AG04449 (cell line): ENCODE results near the gene ABHD11.

Experiments used
- CTCF ChIA-PET: fragments of 350-600 bp; formaldehyde crosslinking; extraction: SDS; loops from one replicate; lab custom pipeline; 2021; ENCODE audit warnings: antibody characterized with exemption; lab: Yijun Ruan, JAX
- POLR2A ChIA-PET: fragments of 400-600, 350-600 bp; formaldehyde crosslinking; extraction: SDS; loops from one replicate; lab custom pipeline; 2020; ENCODE audit warnings: antibody characterized with exemption, inconsistent platforms; lab: Yijun Ruan, JAX
- DNase-seq: peaks from one replicate; pipeline ENCODE4 v3.0.0-alpha.2; 2010; ENCODE audit warnings: low read depth, low spot score
- H3K4me3 ChIP-seq: 2 replicates; pipeline ENCODE4 v1.5.1; 2011; ENCODE audit warnings: low read depth, mild to moderate bottlenecking, control low read depth, low read length
- TF ChIP-seq, protein P1 (sequence below): IDR thresholded peaks from one replicate; pipeline ENCODE4 v1.5.1; 2011; ENCODE audit warnings: mild to moderate bottlenecking, moderate library complexity, low read length, control low read depth, inconsistent platforms; ENCODE audit not compliant: insufficient read depth; ENCODE audit errors: missing control alignments

Gene ABHD11

DNA sequence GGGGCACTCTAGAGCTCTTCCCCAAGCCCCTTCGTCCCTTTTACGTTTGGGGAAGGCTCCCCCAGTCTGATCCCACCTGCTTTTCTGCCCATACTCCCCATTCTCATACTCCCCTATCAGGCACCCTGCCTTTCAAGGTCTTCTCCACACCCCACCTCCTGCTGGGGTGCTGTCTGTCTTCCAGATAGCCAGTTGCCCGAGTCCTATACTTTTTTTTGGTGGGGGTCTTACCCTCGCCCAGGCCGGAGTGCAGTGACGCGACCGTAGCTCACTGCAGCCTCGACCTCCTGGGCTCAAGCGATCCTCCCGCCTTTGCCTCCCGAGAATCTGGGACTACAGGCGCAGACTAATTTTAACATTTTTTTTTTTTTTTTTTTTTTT is 775 bp upstream of the ABHD11 start:
- ChIA-PET POLR2A (interaction anchor here (0.5 to 1.2 kb wide), 2 partner anchors 8 to 179 kb away, joined by 3 to 4 read pairs; no protein-coding TSS in a partner anchor), CTCF (interaction anchor here (0.6 to 16.0 kb wide), 5 partner anchors 15 to 134 kb away, joined by 3 to 231 read pairs (median 3); no protein-coding TSS in a partner anchor)
- DNase-seq: no peak
- peak overlapping the region; percentile 93 for H3K4me3 ChIP-seq
- TF ChIP-seq, protein P1, sequence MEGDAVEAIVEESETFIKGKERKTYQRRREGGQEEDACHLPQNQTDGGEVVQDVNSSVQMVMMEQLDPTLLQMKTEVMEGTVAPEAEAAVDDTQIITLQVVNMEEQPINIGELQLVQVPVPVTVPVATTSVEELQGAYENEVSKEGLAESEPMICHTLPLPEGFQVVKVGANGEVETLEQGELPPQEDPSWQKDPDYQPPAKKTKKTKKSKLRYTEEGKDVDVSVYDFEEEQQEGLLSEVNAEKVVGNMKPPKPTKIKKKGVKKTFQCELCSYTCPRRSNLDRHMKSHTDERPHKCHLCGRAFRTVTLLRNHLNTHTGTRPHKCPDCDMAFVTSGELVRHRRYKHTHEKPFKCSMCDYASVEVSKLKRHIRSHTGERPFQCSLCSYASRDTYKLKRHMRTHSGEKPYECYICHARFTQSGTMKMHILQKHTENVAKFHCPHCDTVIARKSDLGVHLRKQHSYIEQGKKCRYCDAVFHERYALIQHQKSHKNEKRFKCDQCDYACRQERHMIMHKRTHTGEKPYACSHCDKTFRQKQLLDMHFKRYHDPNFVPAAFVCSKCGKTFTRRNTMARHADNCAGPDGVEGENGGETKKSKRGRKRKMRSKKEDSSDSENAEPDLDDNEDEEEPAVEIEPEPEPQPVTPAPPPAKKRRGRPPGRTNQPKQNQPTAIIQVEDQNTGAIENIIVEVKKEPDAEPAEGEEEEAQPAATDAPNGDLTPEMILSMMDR: no peak

DNA sequence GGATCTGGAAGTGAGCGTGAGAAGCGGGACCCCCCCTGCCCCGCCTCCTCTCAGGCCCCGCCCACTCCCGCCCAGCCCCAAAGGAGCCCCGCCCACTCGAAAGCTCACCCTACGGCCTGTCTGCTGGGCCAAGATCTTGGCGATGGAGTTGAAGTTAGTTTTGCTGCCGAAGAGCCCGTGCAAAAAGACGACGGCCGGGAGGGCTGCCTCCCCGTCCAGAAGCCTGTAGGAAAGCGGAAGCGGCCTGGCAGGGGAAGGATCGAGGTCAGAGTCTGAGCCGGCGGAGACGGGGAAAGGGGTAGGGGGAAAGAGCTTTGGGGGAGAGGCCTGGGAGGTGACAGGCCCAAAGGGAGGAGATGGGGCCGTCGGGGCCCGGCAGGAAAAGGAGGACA is 386 bp downstream of the ABHD11 start:
- H3K4me3 ChIP-seq: peak overlapping the region; percentile 93
- POLR2A ChIA-PET: interaction anchor here (1.0 to 1.4 kb wide), 3 partner anchors 39 to 111 kb away, joined by 3 to 4 read pairs (median 4); no protein-coding TSS in a partner anchor
- TF ChIP-seq, protein P1: no peak
- CTCF ChIA-PET: interaction anchor here (0.8 to 16.0 kb wide), 7 partner anchors 9 to 133 kb away, joined by 3 to 231 read pairs (median 9); no protein-coding TSS in a partner anchor
- no peak for DNase-seq

DNA sequence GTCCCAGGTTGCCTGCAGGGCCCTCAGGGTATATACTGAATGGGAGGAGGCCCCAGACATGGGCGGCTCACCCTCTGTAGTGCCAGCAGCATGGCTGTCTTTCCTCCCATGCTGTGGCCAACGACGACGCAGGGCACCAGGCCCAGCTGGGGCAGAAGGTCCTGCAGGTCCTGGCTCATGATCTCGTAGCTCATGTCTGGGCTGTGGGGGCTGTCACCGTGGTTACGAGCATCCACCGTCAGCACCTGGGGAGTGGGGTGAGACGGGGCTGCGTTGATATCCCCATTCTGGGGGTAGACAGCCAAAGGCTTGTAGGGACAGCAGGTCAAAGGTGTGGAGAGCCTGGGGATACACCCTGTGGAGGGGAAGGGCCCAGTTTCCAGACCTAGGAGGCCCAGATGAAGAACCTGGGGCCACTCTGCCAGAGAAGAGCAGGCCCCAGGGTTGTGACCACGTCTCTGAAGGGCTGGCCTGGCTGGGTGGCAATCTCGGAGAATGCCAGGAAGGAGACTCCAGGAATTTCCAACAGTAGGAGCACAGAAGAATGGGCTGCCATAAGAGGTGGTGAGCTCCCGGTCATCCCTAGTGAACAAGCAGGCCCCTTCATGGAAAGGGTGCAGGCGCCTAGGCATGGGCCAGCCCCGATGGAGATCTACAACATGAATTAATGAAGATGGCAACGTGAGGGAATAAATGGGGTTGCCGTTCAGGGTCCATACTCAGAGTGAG is 947 bp downstream of the ABHD11 start:
- ChIA-PET POLR2A (interaction anchor here (0.6 to 1.4 kb wide), 3 partner anchors 39 to 113 kb away, joined by 3 to 4 read pairs (median 4); no protein-coding TSS in a partner anchor), CTCF (interaction anchor here (0.7 to 16.0 kb wide), 10 partner anchors 8 to 132 kb away, joined by 3 to 231 read pairs (median 4); no protein-coding TSS in a partner anchor)
- TF ChIP-seq, protein P1: no peak
- no peak for DNase-seq
- peak overlapping the region; percentile 93 for H3K4me3 ChIP-seq

DNA sequence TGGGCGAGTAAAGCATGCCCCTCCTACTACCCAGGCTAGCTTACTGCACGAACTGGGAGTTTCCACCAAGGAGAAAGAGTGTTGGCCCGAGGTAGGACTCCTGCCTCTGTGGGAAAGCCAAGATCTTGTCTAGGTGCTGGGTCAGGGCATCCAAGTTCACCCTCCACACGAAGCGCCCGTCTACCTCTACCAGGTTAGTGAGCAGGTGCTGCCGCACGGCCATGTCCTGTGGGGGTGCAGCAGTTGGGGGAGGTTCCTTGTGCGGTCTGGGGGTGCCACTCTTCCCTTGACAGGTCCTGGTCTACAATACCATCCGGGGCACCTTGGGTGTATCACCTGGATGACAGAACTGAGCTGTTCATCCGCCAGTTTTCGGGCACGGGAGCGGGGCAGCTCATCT is 1.7 kb downstream of the ABHD11 start:
- TF ChIP-seq, protein P1: no peak
- ChIA-PET POLR2A (no interaction called here), CTCF (interaction anchor here (0.7 to 16.0 kb wide), 8 partner anchors 8 to 131 kb away, joined by 3 to 231 read pairs (median 6); no protein-coding TSS in a partner anchor)
- no peak for DNase-seq
- H3K4me3 ChIP-seq: no peak overlapping the region

DNA sequence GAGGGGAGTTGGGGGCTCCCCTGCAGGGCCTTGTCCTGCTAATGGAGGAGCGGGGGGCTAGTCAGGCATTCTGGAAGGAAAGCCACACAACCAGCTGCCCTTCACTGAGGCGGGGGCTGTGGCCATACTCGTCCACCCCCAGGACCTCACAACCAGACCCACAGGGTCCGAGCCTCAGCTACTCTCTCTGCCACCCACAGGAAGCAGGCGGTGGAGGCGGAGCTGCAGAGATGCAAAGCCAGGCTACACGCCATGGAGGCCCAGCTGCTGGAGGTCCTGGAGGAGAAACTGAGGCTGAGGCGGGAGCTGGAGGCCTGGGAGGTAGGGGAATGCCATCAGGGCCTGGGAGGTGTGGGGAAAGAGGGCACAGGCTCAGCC is 3.1 kb downstream of the ABHD11 start:
- ChIA-PET CTCF (interaction anchor here (0.8 to 16.0 kb wide), 16 partner anchors 9 to 405 kb away, joined by 3 to 231 read pairs (median 4); no protein-coding TSS in a partner anchor), POLR2A (no interaction called here)
- TF ChIP-seq, protein P1: no peak
- no peak overlapping the region for H3K4me3 ChIP-seq
- DNase-seq: no peak
